GM18861 (cell line): ENCODE measurements around the gene PVALEF.

Experiments used
- ATAC-seq: cut with Tn5 transposase; IDR thresholded peaks from one replicate; pipeline ENCODE4 v1.9.1; 2021; ENCODE audit not compliant: unreplicated experiment

The PVALEF gene

GRCh38 chr17:81160747-81161453, 4.4 kb upstream of the PVALEF start:
- ATAC-seq = no peak

- no peak for ATAC-seq
These were observed 3.8 kb upstream of the PVALEF start for GRCh38 chr17:81161536-81161935.

- no peak for ATAC-seq
These were observed 3.3 kb upstream of the PVALEF start for GRCh38 chr17:81161972-81162371.

- no peak for ATAC-seq
These were observed 2.8 kb upstream of the PVALEF start for GRCh38 chr17:81162491-81162890.

GRCh38 chr17:81163051-81163695, 2.1 kb upstream of the PVALEF start:
- no peak for ATAC-seq

GRCh38 chr17:81163703-81164370, 1.5 kb upstream of the PVALEF start:
- ATAC-seq = no peak

- ATAC-seq = no peak
These were observed 699 bp upstream of the PVALEF start for GRCh38 chr17:81164371-81165245.

- no peak for ATAC-seq
These were observed 756 bp downstream of the PVALEF start, which contains the start of gene AATK for GRCh38 chr17:81166033-81166492. Gene AATK, minus strand, starts transcription at chr17:81166221. Its CDS starts 229 bp downstream, at chr17:81165992.

GRCh38 chr17:81167194-81167524, 1.9 kb downstream of the PVALEF start:
- ATAC-seq = no peak

GRCh38 chr17:81167638-81168037, 2.3 kb downstream of the PVALEF start:
- ATAC-seq = no peak

GRCh38 chr17:81169870-81170309, 4.6 kb downstream of the PVALEF start:
- ATAC-seq = no peak

- ATAC-seq = no peak
These were observed 5.6 kb downstream of the PVALEF start for GRCh38 chr17:81170727-81171494.

GRCh38 chr17:81171941-81172340, 6.6 kb downstream of the PVALEF start:
- no peak for ATAC-seq

GRCh38 chr17:81173052-81173761, 7.9 kb downstream of the PVALEF start:
- ATAC-seq = no peak

GRCh38 chr17:81173762-81174155, 8.5 kb downstream of the PVALEF start:
- ATAC-seq = no peak

GRCh38 chr17:81176666-81177065, 11.4 kb downstream of the PVALEF start:
- ATAC-seq = no peak

- no peak for ATAC-seq
These were observed 13.1 kb downstream of the PVALEF start for GRCh38 chr17:81178136-81179091.

GRCh38 chr17:81179220-81179619, 13.9 kb downstream of the PVALEF start:
- ATAC-seq = no peak

GRCh38 chr17:81179861-81180260, 14.6 kb downstream of the PVALEF start:
- ATAC-seq = no peak
